Neural cell (in vitro differentiated cells): ENCODE results near the gene TYW1B.
"Not testable (repeated sequence)": the region's sequence is repeated elsewhere in the genome, so short reads cannot be mapped to it uniquely, and the experiment has no call there.

ENCODE experiments used
- POLR2AphosphoS5 ChIP-seq: IDR thresholded peaks from 2 replicates; pipeline ENCODE4 v1.6.1; 2012
- RAD21 ChIP-seq: fragments of 450-650 bp; conservative IDR thresholded peaks from 2 replicates; pipeline ENCODE4 v1.6.1; 2014; ENCODE audit warnings: antibody characterized with exemption, mild to moderate bottlenecking, moderate library complexity
- TF ChIP-seq, protein P1 (sequence below): fragments of 450-650 bp; IDR thresholded peaks from 2 replicates; pipeline ENCODE4 v1.5.1; 2014; ENCODE audit warnings: antibody characterized with exemption, mild to moderate bottlenecking, moderate library complexity; ENCODE audit not compliant: poor library complexity, severe bottlenecking

GRCh38 chr7:72604771-72605611, 223.0 kb downstream of the TYW1B start:
- TF ChIP-seq, protein P1, sequence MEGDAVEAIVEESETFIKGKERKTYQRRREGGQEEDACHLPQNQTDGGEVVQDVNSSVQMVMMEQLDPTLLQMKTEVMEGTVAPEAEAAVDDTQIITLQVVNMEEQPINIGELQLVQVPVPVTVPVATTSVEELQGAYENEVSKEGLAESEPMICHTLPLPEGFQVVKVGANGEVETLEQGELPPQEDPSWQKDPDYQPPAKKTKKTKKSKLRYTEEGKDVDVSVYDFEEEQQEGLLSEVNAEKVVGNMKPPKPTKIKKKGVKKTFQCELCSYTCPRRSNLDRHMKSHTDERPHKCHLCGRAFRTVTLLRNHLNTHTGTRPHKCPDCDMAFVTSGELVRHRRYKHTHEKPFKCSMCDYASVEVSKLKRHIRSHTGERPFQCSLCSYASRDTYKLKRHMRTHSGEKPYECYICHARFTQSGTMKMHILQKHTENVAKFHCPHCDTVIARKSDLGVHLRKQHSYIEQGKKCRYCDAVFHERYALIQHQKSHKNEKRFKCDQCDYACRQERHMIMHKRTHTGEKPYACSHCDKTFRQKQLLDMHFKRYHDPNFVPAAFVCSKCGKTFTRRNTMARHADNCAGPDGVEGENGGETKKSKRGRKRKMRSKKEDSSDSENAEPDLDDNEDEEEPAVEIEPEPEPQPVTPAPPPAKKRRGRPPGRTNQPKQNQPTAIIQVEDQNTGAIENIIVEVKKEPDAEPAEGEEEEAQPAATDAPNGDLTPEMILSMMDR = not testable (repeated sequence)
- not testable (repeated sequence) for TF ChIP-seq POLR2AphosphoS5, RAD21
